Keratinocyte (primary cell): ENCODE measurements around the gene EBF4. TPM values are rescaled to one million over a fixed set of nuclear protein-coding genes. Genes with fewer than 3 reads are reported as not detected.

Experiments used
- DNase-seq: peaks from one replicate; pipeline ENCODE4 v3.0.0-alpha.2; 2011; ENCODE audit warnings: low read depth, missing footprints, low spot score
- FAIRE-seq: peaks from 2 replicates; lab custom pipeline; 2011; peaks lifted over from hg19 to GRCh38; lab: Jason Lieb, UNC
- H2AFZ ChIP-seq: 2 replicates; pipeline ENCODE4 v1.6.0; 2012; ENCODE audit warnings: low read length, control low read depth, inconsistent platforms; ENCODE audit not compliant: control insufficient read depth
- H3K27ac ChIP-seq: 2 replicates; pipeline ENCODE4 v1.5.1; 2011; ENCODE audit warnings: low read length; ENCODE audit not compliant: control insufficient read depth, insufficient read depth
- H3K27me3 ChIP-seq: 3 replicates; pipeline ENCODE4 v1.6.0; 2011; ENCODE audit warnings: low read length; ENCODE audit not compliant: control insufficient read depth, insufficient read depth; ENCODE audit errors: extremely low read depth
- H3K36me3 ChIP-seq, 2 experiments: 2 replicates in 1 of 2; 3 replicates in 1 of 2; pipeline ENCODE4 v1.5.1; 2011; ENCODE audit warnings: low read length in 2 of 2, mild to moderate bottlenecking in 1 of 2; ENCODE audit not compliant: control insufficient read depth in 2 of 2, insufficient read depth in 2 of 2; ENCODE audit errors: extremely low read depth in 1 of 2
- H3K4me1 ChIP-seq: 3 replicates; pipeline ENCODE4 v1.5.1; 2011; ENCODE audit warnings: low read length; ENCODE audit not compliant: control insufficient read depth, insufficient read depth; ENCODE audit errors: extremely low read depth
- H3K4me2 ChIP-seq: 3 replicates; pipeline ENCODE4 v1.6.0; 2011; ENCODE audit warnings: low read depth, low read length; ENCODE audit not compliant: control insufficient read depth, insufficient read depth; ENCODE audit errors: extremely low read depth
- H3K4me3 ChIP-seq, 3 experiments: fragments of 200-600 bp in 1 of 3; sonication (generic) in 1 of 3; 2 replicates in 2 of 3; 3 replicates in 1 of 3; pipeline ENCODE4 v1.5.1; 2011 to 2016; ENCODE audit warnings: low read length in 3 of 3, mild to moderate bottlenecking in 3 of 3, control low read depth in 2 of 3, inconsistent platforms in 1 of 3, low read depth in 1 of 3, mixed read lengths in 1 of 3, mixed run types in 1 of 3, moderate library complexity in 1 of 3; ENCODE audit not compliant: control insufficient read depth in 2 of 3, insufficient read depth in 2 of 3; ENCODE audit errors: extremely low read depth in 1 of 3
- H3K79me2 ChIP-seq: 2 replicates; pipeline ENCODE4 v1.6.0; 2012; ENCODE audit warnings: low read length; ENCODE audit not compliant: control insufficient read depth, insufficient read depth
- H3K9ac ChIP-seq: 3 replicates; pipeline ENCODE4 v1.6.0; 2011; ENCODE audit warnings: low read length; ENCODE audit not compliant: control insufficient read depth, insufficient read depth; ENCODE audit errors: extremely low read depth
- H3K9me1 ChIP-seq: 3 replicates; pipeline ENCODE4 v1.6.0; 2011; ENCODE audit warnings: low read length; ENCODE audit not compliant: control insufficient read depth, insufficient read depth; ENCODE audit errors: extremely low read depth
- H3K9me3 ChIP-seq: 2 replicates; pipeline ENCODE4 v1.5.1; 2012; ENCODE audit warnings: low read depth, low read length; ENCODE audit not compliant: control insufficient read depth
- H4K20me1 ChIP-seq: 3 replicates; pipeline ENCODE4 v1.6.0; 2011; ENCODE audit warnings: low read length; ENCODE audit not compliant: control insufficient read depth, insufficient read depth; ENCODE audit errors: extremely low read depth
- EZH2 ChIP-seq: IDR thresholded peaks from one replicate; pipeline ENCODE4 v1.6.1; 2012; ENCODE audit warnings: inconsistent platforms, mild to moderate bottlenecking, low read length, moderate library complexity
- dilution Hi-C: fragments of 300-500 bp; cut with MboI; formaldehyde crosslinking; loops from one replicate; pipeline ENCODE4 v1.7.0; 2020; ENCODE audit warnings: low sequenced_read_pairs; ENCODE audit not compliant: extremely low pct_ligation_motif_present
- polyA plus RNA-seq, 5 experiments: library from polyadenylated mRNA; depleted of rRNA in 3 of 5; stranded (reverse) in 3 of 5; stranded (forward) in 1 of 5; unstranded in 1 of 5; fragments of >200 nt; gene quantifications; 1 replicate in 1 of 5; 2 replicates in 3 of 5; 3 replicates in 1 of 5; pipeline versions ENCODE4 v1.2.1 to v1.2.3, GENCODE V29; 2011 to 2012; ENCODE audit warnings: missing spikeins in 2 of 5, low read depth in 1 of 5, low replicate concordance in 1 of 5
- TF ChIP-seq, protein P1 (sequence below), 3 experiments: IDR thresholded peaks in 1 of 3; conservative IDR thresholded peaks in 1 of 3; optimal IDR thresholded peaks in 1 of 3; 2 replicates in 2 of 3; 3 replicates in 1 of 3; pipeline versions ENCODE3 to v1.5.1; 2011; ENCODE audit warnings: low read length in 3 of 3, mild to moderate bottlenecking in 3 of 3, moderate library complexity in 2 of 3, control low read depth in 1 of 3, inconsistent platforms in 1 of 3; ENCODE audit not compliant: insufficient read depth in 2 of 3; ENCODE audit errors: extremely low read depth in 1 of 3

Gene EBF4
- polyA plus RNA-seq, 1 donor (not counting 4 experiments of a cell fraction or from before 2014, with no cell fraction given), result not detected

DNA sequence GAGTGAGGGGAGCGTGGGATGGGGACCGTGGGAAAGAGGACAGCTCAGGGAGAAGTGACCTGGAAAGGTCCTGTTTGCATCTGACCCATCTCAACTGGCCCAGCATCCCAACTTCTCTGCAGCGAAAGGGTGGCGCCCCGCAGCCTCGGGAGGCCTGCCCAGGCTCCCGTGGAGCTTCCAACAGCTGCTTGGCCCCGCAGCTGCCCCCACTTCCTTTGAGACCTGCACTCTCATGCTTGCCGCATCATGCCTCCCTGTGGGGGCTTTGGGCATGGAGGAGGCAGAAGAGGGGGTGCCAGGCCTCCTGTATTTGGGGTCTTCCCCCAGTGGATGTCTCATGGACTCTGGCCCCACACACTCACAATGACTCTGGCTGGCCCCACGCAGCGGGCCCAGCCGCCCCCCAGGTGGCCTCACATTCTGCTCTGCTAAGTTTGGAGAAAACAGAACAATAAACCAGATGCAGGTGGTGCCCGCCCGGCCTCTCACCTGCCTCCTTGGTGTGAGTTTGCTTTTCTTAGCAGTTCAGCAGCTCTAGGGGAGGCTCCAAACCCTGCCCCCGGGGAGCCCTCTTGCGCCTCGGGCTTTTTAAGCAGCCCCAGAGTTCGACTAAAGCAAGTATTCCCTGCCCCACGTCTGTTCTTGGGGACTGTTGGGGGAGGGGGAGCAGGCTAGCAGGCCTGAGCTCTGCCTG lies 67.2 kb downstream of the EBF4 start:
- H3K79me2 ChIP-seq, result no peaks in the 10 kb centered on the region
- no peak overlapping the region for H2AFZ ChIP-seq
- FAIRE-seq (no peak), DNase-seq (no peak)
- peaks cover 36% of the 10 kb centered on the region for H3K27me3 ChIP-seq
- no peak overlapping the region for H3K27ac ChIP-seq
- no peaks in the 10 kb centered on the region for H3K36me3 ChIP-seq
- no peaks in the 10 kb centered on the region for H3K9me3 ChIP-seq
- no peaks in the 10 kb centered on the region for H3K4me1 ChIP-seq
- no peaks in the 10 kb centered on the region for H4K20me1 ChIP-seq
- H3K9me1 ChIP-seq, result no peaks in the 10 kb centered on the region
- no peak overlapping the region for H3K4me3 ChIP-seq
- no peak overlapping the region for H3K4me2 ChIP-seq
- dilution Hi-C loops, result no loop called here
- H3K9ac ChIP-seq, result no peak overlapping the region
- TF ChIP-seq, protein P1, sequence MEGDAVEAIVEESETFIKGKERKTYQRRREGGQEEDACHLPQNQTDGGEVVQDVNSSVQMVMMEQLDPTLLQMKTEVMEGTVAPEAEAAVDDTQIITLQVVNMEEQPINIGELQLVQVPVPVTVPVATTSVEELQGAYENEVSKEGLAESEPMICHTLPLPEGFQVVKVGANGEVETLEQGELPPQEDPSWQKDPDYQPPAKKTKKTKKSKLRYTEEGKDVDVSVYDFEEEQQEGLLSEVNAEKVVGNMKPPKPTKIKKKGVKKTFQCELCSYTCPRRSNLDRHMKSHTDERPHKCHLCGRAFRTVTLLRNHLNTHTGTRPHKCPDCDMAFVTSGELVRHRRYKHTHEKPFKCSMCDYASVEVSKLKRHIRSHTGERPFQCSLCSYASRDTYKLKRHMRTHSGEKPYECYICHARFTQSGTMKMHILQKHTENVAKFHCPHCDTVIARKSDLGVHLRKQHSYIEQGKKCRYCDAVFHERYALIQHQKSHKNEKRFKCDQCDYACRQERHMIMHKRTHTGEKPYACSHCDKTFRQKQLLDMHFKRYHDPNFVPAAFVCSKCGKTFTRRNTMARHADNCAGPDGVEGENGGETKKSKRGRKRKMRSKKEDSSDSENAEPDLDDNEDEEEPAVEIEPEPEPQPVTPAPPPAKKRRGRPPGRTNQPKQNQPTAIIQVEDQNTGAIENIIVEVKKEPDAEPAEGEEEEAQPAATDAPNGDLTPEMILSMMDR (optimal IDR thresholded peaks at IDR 0.05 in 1 of 3, IDR thresholded peaks at IDR 0.05 in 1 of 3, conservative IDR thresholded peaks at IDR 0.05 in 1 of 3; ENCODE audit: extremely low read depth in 1 of 3, insufficient read depth in 2 of 3, low read length in 3 of 3), result no peak
- TF ChIP-seq EZH2, result no peak

DNA sequence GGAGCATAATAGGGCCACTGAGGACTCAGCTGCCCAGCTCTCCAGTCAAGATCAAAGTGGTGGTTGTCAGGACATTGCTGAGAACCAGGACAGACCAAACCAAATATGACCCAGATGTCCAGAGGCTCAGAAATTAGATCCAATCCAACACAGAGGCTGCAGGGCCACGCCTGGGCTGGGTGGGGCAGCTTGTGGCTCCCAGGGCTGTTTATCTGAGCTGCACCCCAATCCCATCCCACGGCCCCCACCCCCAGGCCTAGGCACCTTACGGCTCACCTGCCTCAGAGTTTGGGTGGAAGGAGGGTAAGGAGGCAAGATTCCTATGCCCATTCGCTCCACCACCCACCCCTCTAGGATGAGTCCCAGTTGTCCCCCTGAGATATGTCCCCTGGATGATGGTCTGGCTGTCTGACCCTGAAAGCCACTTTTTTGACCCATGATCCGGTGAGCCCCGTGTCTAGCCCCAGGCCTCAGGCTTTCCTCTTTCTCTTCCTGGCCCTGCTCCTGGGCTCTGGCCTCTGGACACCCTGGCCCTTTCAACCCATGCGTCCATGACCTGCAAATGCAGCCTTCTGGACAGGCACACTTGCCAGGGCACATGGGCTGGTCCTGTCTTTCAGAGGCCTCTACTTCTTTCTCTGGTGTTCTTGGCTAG lies 67.8 kb downstream of the EBF4 start:
- H3K79me2 ChIP-seq, result no peaks in the 10 kb centered on the region
- DNase-seq (no peak), FAIRE-seq (no peak)
- no peak overlapping the region for H3K4me2 ChIP-seq
- no peaks in the 10 kb centered on the region for H3K36me3 ChIP-seq
- no peaks in the 10 kb centered on the region for H3K4me1 ChIP-seq
- H3K9me3 ChIP-seq, result no peaks in the 10 kb centered on the region
- no peak for TF ChIP-seq EZH2
- TF ChIP-seq, protein P1 (optimal IDR thresholded peaks at IDR 0.05 in 1 of 3, IDR thresholded peaks at IDR 0.05 in 1 of 3, conservative IDR thresholded peaks at IDR 0.05 in 1 of 3; ENCODE audit: extremely low read depth in 1 of 3, insufficient read depth in 2 of 3, low read length in 3 of 3), result no peak
- no peak overlapping the region for H3K4me3 ChIP-seq
- no peak overlapping the region for H3K9ac ChIP-seq
- no peak overlapping the region for H3K27ac ChIP-seq
- peaks cover 32% of the 10 kb centered on the region for H3K27me3 ChIP-seq
- no peaks in the 10 kb centered on the region for H4K20me1 ChIP-seq
- H3K9me1 ChIP-seq, result no peaks in the 10 kb centered on the region
- dilution Hi-C loops, result no loop called here
- no peak overlapping the region for H2AFZ ChIP-seq
